DMS114 treated with DMSO at 0.1 percent for 48 hours (cell line): ENCODE results near the gene DOCK2.

Experiments used
- DNase-seq: peaks from one replicate; lab custom pipeline; 2025; ENCODE audit not compliant: unreplicated experiment; lab: John Stamatoyannopoulos, UW

DOCK2 gene

DNA sequence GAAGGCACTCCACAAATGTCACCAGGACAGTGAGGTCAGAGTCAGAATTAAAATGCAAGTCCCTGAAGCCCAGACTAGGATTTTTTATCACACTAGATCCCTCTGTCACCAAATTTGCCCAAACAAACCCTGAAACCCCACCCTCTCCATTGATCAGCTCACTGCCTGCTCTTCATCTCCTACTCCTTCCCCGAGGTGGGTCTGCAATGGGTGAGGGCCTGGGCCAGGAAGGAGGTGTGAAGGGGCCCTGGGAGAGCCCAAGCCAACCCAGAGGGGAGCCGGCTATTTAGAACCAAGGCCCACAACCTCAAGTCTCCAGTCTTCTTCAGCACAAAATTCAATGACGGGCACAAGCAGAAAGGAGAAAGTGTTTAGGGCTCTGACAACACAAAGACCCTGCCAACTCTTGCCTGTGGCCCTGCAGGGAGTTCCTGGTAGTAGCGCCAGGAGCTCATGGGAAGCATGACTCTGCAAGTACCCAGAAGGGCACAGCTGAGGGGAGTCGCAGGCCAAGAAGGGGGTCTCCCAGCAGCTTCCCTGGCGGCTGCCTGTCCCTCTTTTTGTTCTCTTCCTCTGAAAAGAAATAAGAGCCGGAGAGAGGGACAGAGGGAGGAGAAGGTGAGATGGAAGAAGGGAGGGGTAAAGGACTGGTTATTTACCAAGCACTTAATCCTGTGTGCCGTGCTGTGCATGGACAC is 474.2 kb downstream of the DOCK2 start:
- DNase-seq: no peak

DNA sequence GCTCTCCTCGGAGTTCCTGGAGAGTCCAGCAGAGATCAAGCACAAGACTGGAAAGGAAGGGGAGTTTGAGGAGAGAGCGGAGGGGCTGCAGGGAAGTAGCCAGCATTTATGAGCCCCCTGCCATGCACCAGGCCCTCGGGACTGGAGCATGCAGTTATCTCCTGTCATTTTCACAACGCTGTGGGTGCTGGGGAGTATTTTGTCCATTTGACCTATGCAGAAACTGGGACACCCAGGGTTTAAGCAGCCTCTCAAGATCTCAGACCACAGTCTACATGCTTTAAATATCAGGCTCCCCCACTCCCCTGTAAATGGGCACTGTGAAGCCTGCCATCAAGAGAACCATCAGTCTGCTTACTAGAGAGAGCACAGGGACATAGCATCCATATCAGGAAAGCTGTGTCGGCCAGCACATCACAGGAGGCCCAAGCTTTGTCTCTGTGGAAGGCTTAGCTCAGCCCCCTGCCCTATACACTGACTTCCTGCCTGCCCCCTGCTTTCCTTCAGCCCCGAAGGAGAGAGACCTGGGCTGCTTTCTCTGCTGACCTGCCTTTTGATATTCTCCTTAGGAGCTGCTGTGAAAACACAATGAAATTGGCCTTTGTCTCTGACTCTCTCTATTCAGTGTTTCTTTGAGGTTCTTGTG is 475.9 kb downstream of the DOCK2 start:
- DNase-seq: no peak

DNA sequence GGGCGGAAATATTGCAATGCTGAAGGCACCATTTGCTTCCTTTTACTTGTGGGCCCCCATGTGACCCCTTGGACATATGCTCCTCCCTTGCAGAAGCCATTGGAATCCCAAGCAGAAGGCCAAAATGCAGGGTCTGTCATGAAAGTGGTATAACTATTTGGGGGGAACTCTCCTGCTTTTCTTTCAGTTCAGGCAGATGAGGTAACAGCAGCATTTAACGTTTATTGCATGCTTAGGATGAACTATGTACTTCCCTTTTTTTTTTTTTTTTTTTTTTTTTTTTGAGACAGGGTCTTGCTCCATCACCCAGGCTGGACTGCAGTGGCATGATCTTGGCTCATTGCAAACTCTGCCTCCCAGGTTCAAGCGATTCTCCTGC is 476.4 kb downstream of the DOCK2 start:
- no peak for DNase-seq

DNA sequence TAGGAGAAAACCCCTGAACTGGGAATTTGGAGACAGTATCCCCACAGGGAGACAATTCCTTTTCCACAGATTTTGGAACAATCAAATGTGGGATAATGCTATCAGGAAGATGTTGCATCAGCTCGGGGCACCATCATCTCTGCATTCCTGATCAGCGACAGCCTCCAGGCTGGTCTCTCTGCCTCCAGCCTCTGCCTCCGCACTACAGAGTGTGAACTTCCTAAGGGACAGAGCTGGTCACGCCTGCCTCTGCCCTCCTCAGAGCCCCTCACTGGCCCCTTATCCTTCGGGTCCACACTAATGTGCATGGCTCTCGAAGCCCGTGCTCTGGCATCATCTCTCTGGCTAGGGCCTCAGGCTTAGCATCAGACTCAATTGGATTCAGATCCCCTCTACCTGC is 477.2 kb downstream of the DOCK2 start:
- no peak for DNase-seq

DNA sequence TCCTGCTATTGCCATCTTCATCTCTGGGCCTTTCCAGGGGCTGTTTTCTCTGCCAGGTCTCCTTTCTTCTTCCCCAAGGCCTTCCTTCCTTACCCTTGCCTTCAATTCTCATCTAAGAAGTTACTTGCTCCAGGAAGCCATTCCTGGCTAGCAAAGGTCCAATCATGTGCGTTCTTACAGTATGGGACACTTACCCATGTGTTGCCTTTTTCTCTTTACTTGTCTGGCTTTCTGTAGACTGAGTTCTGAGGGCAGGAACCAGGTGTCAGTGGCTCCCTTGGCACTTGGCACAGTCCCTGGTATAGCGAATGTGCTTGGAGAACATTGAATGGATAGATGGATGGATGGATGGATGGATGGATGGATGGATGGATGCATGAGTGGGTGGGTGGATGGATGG is 478.9 kb downstream of the DOCK2 start:
- DNase-seq: no peak

DNA sequence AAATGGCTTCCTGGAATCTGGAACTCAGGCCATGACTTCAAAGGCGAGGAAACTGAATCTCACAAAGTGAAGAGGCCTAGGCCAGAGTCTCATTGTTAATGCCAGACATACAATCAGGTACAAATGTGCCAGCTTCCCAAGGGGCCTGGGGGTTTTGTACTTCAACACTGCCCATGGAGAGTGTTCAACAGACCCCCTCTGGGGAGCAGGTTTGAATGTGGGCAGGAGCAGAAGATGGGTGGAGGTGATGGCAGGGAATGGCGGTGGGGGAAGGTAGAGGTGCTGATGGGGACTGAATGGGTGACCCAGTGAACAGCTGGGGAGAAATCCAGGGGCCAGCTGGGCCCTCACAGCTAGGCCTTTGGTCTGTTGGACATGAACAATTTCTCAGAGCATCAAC is 480.7 kb downstream of the DOCK2 start:
- no peak for DNase-seq

DNA sequence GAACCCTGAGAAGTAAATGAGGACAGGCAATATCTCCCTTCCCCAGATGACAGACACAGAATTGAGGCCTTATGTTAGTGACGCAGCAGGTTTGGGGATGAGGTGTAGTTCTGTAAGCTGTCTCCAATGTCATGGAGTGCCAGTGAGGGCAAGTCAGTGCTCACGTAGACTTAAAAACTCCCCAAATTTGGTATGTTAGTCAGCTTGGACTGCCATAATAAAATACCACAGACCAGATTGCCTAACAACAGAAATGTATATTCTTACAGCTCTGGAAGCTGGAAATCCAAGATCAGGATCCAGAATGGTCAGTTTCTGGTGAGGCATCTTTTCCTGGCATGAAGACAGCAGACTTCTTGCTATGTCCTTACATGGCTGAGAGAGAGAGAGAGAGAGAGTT is 483.5 kb downstream of the DOCK2 start:
- DNase-seq: no peak

DNA sequence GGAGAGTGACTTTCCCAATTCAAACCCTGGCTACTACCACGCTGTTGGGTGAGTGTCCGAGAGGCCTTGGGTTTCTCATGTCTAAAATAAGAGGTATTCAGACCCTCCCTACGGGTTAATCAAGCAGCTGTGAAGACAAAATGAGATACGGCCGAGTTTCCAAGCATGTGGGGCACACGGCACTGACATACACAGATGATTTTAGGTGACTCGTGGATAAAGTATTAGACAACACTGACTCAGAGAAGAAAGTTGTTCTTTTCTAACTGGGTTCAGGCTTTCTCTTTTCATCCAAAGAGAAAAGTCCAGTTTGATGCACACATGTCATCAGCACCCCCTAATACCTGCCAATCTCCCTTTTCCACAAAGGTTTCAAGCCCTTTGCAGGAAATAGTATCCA is 484.2 kb downstream of the DOCK2 start:
- no peak for DNase-seq

DNA sequence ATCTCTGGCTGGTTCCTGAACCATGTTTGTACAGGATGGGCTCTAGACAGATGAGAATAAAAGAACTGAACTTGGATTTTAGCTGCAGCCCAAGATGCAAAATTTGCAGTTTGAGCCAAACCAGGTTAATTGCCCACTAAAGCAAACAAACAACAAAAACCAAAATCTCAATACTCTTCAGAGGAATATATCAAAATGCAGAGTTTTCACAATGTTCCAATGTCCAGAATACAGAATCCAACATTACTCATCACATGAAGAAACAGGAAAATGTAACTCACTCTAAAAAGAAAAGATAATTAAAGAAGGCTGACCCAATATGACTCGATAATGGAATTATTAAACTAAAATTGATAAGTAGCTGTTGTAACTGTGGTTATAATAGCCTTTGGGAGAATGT is 489.0 kb downstream of the DOCK2 start:
- no peak for DNase-seq

DNA sequence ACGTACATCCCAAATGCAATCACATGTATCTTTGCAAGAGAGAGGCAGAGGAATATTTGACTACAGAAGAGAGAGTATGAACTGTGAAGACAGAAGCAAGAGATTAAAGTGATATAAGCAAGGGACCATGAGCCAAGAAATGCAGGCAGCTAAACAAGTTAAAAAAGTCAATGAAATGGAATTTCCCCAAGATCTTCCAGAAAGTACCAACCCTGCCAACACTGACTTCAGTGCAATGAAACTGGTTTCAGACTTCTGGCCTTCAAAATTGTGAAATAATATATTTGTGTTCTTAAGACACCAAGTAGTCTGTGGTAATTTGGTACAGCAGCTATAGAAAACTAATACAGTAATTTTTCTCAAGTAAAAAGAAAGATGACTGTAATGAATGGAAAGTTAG is 489.6 kb downstream of the DOCK2 start:
- no peak for DNase-seq

DNA sequence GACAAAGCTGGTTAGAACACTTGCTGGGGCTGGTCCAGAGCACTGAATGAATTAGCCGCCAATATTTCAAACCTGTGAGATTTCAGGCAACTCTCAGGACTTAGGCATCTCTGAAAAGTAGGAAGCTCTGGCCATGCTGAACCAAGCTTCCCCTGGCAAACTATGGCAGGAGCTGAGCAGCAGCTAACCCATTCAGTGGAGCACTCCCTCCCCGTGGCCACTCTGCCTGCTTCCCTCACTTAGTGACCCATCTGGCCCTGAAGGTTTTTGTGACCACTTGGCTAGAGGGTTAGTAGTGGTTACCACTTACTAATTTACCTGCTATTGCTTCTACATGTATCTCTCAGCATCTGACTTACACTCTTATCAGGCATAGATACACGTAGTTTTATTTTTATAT is 494.2 kb downstream of the DOCK2 start:
- DNase-seq: no peak

DNA sequence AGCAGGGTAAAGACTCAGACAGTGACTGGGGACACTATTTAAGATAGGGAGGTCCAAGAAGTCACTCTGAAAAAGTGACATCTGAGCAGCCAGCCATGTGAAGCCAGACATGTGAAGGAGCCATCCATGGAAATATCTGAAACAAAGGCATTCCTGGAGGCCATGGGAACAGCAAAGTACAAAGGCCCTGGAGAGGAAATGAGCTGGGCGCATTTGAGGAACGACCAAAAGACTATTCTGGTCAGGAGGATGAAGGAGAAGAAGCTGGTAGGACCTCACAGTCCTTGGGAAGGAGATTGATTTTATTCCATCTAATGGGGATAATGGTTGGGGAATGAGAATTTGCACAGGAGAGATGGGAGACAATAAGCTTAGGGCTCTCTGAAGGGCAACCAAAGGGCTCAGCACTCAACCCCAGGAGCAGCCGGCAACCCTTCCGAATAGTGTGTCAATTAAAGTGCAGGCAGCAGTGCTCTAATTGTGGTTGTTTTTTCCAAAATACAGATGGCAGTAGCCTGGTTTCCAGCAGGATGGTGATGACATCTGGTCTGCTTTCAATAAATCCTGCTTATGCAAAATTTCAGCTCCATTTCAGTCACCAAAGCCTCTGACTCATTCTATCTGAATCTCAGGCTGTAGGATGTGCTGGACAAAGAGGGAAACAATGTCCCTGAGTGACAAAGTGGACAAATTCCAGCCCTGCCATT is 495.3 kb downstream of the DOCK2 start:
- no peak for DNase-seq
